Renal cortical epithelial cell (primary cell): ENCODE data around the gene ALKBH3. TPM values are rescaled to one million over a fixed set of nuclear protein-coding genes. Genes with fewer than 3 reads are reported as not detected.

Source experiments
- DNase-seq: peaks from one replicate; pipeline ENCODE4 v3.0.0-alpha.2; 2011; ENCODE audit warnings: low read depth
- total RNA-seq: library from RNA; depleted of rRNA; stranded (reverse); fragments of >200 nt; gene quantifications from 2 replicates; pipeline ENCODE4 v1.2.3, GENCODE V29; 2014

ALKBH3 gene
- total RNA-seq, 1 donor from 2014 or later = 22.7 TPM

DNA sequence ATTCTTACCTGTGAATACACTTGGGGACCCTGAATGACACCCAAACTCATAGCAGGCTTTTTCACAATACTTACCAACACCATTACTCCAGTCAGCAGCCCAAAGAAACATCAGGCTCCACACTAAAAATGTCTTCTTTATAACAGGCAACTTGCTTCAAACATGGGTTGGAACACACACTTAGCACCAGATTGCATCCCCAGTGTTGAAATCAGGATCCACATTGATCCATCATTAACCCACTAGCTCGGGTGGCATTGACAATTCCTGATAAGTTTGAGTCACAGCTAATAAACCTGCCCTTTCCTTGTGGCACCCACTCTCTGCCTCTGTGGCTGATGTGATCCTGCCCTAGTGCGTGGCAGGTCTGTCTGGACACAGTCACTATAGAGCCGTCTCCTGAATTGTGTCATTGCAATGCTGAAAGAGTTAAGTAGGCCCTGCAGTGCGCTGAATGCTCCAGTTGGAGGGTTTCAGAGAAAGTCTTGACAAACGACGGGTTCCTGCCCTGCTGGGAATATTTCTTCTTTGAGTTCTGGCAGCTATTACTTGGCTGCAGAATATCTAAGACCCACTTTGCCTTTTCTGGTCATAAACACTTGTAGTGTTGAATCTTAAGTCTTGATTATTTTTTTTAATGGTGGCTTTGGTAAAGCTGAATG, 42.2 kb downstream of the ALKBH3 start:
- no peak for DNase-seq

DNA sequence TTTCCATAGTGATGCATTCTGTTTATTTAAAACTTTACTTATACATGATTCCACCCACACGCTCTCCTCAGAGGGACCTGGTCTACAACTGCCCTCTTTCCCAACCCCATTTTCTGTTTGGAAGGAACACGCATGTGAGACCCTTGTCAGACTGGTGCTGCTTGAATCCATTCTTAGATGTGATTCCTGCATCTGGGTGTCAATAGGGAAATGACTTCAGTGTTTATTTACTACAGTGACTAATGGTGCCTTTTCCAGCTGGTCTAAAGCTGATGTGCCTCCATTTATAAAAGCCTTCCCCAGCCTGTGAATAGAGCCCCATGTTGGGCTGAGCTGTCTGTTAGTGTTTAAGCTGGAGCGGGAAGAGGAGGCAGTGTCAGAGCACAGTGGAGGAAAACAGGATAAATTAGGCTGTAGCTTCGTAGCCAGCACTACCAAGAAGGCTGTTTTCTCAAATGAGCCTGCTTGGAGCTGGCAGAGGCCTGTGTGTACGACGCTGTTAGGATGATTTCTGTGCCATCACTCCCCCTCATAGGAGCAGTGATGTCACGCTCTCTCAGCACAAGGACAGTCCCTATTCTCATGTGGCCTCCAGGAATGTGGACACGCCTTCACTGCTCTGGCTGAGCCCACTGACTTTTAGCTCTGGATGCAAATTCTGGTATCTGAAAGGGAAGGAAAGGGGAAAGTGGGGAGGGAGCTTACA, 42.9 kb downstream of the ALKBH3 start:
- peak; percentile 57 for DNase-seq

DNA sequence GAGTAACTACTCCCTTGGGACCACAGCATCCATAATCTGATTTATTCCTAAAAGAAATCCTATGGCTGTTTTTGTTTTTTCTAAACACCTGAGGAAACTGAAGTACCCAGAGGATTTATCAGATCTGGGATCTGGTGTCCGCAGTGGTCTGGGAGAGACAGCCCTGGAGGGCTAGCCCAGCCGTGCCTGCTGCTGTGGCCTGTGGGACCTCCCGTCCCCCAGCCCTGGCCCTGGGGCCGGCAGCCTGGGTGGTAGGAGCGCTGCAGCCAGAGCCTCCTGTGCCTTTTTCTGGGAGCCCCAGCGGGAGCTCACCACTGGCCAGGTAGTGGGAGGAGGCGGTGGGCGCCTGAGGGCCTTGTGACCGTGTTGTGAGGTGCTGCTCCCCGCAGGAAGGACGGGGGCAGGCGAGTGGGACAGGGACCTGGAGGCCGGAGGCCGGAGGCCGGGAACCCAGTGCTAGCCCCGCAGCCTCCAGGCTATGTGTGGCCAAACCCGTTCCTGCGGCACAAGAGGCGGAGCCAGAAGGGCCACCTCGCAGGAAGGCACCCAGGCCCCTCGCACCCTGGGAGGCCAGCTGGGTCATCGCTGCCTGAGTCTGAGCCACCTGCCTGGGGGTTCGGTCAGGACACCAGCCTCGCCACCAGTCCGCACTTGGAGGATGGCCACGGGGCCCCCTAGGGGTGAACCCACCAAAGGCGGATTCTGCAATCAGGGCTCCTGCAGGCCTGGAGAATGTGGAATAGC, 43.7 kb downstream of the ALKBH3 start:
- DNase-seq = no peak

DNA sequence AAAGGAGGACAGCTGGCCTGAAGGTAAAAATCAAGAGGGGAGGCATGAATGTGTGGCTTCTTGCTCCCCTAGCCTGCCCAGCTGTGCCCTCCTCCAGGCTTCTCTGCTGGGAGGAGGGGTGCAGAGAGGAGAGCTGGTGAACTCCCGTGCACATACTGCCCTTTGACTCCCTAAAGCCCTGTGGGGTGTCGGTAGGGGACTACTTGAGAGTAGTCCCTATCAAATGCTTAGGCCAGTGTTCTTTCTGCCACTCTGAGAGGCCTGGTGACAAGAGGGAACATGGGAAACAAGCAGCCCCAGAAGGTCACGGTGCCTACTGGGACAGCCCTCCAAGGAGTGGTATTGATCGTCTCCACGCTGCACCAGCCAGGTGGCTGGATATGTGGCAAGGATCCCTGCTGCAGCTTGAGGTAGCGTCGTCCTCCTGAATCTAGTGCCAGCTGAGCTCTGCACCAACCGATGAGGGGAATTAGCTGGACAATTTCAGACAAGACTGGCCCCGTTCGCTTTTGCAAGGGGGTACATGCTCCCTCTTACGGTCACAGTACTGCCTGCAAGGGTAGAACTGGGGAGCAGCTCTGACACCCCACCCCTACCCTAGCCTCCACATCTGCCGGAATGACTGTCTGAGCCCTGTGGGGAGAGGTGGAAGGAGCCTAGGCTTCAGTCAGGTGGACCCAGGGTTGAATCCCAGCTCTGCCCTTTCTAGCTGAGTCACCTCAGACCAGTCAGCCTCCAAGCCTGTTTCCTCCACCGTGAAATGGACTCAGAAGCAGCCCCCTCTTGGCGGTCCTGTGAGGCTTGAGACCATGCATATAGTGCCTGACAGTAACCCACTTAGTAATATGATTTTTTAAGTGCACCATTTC, 44.7 kb downstream of the ALKBH3 start:
- no peak for DNase-seq

DNA sequence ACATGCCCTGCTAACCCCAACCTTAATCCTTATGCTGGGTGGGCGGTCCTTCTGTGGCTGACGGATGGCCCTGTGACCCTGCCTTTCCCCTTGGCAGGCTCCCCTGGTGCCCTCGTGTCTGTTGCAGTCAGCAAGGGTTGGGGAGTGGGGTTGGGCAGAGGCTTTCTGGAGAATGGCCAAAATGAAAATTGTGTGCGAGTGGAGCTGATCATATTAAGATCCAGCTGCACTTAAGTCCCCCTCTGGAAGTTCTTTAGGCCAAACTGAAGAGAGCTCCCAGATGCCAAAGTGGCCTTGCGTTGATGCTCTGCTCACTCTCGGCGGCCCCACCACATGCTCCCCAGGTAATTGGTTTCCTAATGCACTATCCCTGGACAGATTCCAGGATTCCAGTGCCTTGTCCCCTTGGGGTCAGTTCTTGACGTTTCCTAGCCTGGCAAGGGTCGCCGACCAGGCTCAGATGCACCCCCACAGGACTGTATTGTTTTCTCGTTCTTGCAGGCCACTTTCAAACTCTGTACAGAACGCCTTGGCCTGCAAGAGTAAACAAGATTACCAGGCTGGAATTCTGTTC, 45.4 kb downstream of the ALKBH3 start:
- DNase-seq = no peak

DNA sequence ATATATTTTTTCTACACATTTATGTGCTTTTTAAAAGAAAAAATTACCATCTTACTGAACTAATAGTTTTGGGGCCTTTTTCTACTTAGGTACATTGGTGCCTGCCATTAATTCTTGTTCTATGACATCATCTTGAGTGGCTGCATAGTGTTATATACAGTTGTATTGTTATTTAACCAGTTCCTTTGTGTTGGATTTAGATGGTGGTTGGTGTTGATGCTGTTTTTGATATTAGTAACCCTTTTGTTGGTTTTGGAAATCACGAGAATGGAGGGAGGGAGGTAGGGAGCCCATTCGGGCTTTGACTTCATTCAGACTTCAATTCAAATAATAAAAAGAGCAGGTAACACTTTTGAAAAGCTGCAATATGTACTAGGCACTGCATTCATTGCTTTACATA, 46.4 kb downstream of the ALKBH3 start:
- DNase-seq = no peak

DNA sequence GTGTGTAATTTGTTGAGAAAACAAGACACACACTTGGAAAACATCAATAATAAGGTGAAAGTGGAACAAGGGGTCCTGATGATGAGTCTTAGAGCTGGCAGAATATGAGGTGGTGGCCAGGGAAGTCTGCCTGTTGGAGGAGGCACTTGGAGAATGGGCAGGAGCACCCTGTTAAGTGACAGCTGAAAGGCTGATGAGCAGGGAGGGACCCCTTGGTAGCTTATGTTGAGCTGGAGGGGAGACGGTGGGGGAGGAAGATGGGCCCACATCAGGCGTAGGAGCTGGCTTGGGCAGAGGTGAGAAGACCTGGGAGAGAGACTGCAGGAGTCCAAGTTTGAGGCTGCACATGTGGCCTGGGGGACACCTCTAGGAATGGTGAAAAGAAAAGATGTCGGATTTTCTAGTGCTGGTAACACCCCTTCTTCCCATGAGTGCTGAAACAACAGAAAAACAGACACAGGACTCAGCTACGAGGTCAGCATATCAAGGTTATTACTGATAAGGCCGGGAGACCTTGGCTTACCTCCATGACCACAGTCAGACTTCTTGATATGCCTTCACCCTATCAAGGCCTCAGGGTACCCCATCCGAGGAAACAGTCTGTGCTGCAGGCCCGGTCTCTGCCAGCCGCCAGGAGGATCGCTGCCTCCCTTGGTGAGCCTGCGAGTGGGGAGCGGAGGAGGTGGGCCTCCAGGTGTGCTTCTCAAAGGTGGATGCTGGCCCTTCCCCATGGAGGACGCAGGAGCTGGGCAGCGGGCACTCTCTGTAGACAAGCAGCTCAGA, 47.5 kb downstream of the ALKBH3 start:
- no peak for DNase-seq

DNA sequence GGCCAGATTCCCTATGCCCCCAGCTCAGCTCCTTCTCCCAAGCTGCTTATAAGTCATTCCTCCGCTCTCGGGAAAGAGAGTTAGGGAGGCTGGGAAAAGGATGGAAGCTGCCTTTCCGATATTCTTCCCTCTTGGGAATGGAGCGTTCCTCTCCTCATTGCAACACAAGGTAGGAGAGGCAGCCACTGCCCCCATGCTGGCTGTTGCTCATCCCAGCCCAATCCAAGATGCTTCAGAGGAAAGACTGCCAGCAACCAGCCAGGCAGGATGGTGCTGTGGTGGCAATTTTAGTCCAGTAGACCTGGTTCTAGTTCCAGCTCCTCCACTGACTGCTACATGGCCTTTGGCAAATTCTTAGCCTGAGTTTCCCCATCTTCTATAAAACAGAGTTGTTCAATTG, 48.1 kb downstream of the ALKBH3 start:
- no peak for DNase-seq

DNA sequence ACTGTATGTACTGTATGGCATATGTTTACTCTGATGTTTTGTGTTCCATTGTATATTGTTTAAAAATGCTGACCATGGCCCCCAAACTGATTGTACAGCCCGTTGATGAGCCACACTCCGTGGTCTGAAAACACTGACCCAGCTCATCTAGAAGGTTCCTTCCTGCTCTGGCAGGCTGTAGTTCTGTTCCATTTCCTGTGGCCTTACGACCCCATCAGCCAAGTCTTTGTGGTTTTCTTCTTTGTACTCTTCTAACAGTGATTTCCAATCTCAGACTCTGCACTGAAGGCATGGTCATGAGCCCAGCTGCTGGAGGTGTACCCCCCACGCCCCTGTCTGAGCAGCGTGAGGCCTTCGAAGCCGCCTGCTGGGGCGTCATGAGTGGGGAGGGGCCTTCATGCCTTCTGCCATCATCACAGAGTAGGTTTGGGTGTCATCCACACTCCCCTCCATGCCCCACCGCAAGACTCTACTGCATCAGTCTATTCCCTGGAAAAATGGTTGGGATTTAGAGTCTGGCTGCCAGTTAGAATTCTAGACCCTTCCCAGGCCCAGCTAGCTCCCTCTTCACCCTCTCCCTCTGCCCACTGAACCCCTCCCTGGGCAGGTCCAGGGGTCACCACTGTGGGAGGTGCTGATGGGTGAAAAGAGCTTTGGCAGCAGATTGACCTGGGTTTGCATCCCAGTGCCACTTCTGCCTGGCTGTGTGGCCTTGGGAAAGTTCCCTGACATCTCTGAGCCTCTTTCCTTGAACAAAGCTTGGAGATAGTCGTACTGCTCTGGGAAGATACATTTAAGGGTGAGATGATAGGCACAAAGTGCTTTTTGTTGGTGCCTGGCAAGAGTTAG, 50.5 kb downstream of the ALKBH3 start:
- DNase-seq = peak; percentile 68

DNA sequence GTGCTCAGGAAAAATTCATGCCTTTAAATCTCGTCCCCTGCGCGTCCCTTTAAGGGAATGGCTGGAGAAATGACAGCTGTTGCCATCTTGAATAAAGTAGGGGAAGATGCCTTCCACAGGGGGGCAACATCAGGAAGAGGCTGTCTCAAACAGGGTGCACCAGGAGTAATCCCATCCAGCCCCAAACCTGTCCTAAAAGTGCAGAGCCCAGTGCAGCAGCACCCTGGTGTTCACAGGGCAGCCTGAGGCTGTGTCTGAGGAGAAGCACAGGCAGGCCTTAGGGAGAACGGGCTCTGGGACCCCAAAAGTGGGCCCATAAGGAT, 51.0 kb downstream of the ALKBH3 start:
- no peak for DNase-seq

DNA sequence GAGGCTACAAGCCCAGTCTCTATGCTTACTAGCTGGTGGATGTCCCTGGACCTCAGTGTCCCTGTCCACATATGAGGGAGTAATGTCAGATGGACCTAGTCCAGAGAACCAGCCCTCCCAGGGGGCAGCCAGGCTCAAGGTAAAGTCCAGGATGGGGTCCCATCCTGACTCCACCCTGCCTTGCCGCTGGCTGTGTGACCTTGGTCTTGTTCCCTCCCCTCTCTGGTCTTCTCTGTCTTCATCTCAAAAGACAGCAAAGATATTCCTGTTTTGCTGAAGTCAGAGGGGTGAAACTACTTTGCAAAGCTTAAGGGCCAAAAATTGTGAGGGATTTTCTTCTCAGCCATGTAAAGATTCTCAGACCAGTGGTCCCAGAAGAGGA, 52.6 kb downstream of the ALKBH3 start:
- no peak for DNase-seq

DNA sequence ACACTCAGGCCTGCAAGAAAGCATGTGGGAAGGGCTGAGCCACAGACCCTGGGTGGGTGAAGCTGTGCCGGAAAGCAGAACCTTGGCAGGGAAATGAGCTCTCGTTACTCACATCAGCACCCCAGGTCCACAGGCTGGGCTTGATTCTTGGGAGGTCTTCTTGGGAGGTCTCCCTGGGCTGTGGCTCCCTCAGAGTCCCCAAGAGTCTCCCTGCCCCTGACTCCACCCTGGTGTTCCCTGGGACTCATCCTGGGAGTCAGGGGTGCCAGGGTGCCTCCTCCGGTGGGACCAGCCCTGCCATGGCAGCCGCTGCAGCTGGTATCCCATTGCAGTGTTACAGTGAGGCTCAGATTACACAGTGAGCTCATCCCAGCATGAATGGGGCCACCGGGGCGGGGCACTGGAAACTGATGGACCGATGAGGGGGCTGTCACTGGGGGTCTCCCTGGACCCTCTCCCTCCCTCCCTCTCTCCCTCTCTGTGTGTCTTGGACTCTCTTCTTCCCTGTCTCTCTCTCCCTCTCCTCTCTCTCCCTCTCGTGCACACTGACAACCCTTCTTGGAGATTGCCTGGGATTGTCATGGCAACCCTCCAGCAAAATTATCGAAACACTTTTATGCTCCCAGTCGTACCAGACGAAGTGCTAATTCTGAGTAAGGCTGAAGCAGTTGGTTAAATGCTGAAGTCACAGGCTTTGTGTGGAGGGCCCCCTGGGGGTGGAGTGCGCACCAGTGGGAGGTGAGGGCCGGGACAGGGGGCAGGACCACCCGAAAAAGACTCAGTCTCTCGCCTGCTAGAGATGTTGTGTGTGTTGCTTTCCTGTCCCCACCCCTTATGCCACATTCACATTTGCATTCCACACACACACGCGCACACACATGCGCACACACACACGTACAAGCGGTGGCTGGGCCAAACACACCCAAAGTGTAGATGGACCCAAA, 53.2 kb downstream of the ALKBH3 start:
- no peak for DNase-seq

DNA sequence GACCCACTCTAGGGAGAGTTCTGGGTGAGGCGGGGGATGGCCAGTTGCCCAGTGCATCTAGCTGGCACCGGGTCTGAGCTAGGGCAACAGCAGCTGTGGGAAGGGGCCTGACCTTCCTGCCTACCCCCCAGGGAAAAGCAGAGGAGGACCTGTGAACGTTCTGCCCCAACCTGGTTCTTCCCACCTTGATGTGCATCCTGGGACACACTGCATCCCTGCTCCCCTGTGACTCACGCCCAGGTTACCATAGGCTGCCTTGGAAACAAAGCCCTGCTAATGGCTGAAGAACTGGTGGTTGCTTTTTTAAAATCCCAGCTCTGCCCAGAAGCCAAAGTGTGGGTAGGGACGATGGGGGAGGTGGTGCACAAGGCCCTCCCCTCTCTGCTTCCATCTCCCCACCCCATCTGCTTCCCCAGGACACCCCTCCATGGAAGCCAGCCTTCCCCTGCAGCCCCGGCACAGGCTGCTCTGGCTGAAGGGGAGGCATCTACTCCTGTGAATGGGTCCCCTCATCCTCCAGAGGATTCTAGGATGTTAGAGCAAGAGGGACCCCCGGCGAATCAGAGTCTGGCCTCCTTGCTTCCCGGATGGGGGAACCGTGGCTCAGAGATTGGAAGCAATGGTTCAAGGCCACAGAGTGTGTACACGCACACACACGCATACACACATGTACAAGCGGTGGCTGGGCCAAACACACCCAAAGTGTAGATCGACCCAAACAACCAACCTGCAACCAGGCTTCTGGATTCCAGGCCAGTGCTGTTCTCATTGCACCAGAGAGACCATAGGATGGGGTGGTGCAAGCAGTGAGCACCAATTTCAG, 54.2 kb downstream of the ALKBH3 start:
- DNase-seq = no peak

DNA sequence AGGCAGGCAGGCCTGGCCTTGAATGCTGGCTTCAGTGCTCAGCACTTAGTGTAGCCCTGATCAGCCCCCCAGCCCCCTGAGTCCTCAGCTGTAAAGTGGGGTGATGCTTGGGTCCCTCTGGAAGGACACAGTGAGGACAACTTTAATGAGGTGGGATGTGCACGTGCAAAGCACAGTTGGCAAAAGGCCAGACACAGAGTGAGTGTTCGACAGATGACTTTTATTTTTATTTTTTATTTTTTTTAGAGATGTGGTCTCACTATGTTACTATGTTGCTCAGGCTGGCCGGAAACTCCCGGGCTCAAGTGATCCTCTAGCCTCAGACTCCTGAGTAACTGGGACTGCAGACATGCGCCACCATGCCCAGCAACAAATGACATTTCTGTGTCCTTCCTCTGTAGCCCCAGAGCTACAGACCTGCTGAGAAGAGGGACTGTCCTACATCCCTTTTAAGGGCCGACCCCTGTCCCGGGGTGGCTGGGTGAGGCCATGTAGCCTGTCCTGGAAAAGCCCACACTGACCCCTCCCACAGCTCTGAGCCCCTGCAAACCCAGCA, 54.9 kb downstream of the ALKBH3 start:
- DNase-seq = no peak

DNA sequence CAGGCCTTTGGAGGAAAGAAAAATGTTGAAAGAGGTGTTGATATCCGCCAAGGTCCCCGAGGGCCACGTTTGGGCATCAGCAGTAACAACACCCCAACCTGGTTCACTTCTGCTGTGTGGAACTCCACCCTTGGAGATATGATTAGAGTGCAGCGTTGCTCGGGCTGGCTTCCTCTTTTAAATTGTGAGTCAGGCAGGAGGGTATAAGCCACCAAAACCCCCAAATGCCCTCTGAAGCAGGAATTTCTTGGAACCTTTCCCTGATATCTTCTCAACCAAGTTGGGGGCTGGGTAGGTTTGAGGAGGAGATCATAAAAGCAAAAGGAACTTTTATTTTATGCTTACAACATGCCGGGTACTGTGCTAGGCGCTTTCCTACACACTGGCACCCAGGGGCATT, 55.4 kb downstream of the ALKBH3 start:
- DNase-seq = no peak

DNA sequence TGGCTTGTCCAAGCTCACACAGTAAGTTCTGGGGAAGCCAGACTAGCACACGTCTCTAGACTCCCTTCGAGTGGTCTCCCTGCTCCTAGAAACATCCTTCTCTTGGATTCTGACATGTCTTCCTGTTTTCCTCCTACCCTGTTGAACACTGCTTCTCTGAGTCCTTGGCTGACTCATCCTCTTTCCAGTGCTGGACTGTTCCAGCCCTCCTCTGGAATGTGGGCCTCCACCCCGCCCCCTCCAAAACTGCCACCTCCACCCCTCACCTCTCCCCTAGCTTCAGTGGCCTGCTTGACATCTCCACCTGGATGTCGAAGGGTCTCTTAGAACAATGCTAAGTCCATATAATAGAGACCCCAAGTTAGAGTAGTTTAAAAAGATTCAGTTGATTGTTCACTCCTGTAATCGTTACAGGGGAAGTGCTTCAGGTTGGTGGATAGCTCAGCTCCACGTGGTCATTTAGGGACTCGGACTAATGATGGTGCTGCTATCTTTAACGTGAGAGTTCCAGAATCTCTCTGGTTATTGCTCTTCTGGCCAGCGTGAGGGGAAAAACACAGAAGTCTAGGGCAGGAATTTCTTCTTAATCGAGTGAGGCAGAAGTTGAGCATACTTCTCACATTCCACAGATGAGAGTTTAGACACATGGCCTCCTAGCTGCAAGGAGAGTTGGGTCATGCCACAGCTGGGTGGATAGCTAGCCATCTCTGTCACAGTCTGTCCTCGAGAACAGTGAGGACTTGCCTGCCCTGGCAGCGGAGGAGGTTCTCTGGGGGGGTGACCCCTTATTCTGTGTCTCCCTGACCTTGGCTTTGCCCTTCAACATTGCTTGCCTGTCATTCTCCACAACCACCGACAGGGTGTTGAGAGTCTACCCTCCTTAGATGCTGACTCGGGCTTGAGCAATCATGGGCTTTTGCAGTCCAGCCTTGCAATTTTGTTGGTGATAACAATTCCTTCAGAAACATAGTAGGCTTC, 57.1 kb downstream of the ALKBH3 start:
- peak; percentile 70 for DNase-seq
